ENCODE data around the gene HELLS. TPM values are rescaled to one million over a fixed set of nuclear protein-coding genes. Genes with fewer than 3 reads are reported as not detected.

Gene HELLS
- total and polyA plus RNA-seq, 2 donors from 2014 or later = 1.6 to 13.5 TPM

DNA sequence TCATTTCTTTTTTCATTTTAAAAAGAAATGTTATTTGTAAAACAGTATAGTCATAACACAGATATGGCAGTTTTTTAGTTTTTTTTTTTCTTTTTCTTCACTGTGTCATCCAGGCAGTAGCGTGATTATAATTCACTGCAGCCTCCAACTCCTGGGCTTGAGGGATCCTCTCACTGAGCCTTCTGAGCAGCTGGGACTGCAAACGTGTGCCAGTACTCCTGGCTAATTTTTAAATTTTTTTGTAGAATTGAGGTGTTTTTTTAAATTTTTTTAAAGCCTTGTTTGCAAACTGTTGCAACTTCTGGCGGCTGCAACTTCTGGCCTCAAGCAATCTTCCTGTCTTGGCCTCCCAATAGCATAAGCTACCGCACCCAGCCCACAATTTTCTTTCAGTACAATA is 63.0 kb downstream of the HELLS start:
- Histone ChIP-seq H3K27ac (ENCODE audit: low read depth in 2 of 2, low read length in 2 of 2) (no peak overlapping the region), H3K4me1 (ENCODE audit: control insufficient read depth in 2 of 3, insufficient read depth in 2 of 3, low read depth in 1 of 3, low read length in 3 of 3) (no peaks in the 10 kb centered on the region), H3K9ac (ENCODE audit: low read length in 3 of 3) (no peak overlapping the region), H3K4me3 (ENCODE audit: low read length in 3 of 3) (no peak overlapping the region), H3K27me3 (ENCODE audit: control insufficient read depth, insufficient read depth, low read length) (no peaks in the 10 kb centered on the region), H3K36me3 (ENCODE audit: control insufficient read depth in 2 of 3, insufficient read depth in 3 of 3, low read length in 3 of 3) (no peaks in the 10 kb centered on the region), H3K9me3 (ENCODE audit: control insufficient read depth in 2 of 3, insufficient read depth in 1 of 3, low read length in 3 of 3) (no peaks in the 10 kb centered on the region)
- intact Hi-C loops (cut with DNase I) = no loop called here
- DNase-seq = no peak
- TF ChIP-seq, protein P1, sequence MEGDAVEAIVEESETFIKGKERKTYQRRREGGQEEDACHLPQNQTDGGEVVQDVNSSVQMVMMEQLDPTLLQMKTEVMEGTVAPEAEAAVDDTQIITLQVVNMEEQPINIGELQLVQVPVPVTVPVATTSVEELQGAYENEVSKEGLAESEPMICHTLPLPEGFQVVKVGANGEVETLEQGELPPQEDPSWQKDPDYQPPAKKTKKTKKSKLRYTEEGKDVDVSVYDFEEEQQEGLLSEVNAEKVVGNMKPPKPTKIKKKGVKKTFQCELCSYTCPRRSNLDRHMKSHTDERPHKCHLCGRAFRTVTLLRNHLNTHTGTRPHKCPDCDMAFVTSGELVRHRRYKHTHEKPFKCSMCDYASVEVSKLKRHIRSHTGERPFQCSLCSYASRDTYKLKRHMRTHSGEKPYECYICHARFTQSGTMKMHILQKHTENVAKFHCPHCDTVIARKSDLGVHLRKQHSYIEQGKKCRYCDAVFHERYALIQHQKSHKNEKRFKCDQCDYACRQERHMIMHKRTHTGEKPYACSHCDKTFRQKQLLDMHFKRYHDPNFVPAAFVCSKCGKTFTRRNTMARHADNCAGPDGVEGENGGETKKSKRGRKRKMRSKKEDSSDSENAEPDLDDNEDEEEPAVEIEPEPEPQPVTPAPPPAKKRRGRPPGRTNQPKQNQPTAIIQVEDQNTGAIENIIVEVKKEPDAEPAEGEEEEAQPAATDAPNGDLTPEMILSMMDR (IDR thresholded peaks at IDR 0.05; ENCODE audit: borderline replicate concordance, extremely low read depth, insufficient read depth) = no peak
- no peak for FAIRE-seq

DNA sequence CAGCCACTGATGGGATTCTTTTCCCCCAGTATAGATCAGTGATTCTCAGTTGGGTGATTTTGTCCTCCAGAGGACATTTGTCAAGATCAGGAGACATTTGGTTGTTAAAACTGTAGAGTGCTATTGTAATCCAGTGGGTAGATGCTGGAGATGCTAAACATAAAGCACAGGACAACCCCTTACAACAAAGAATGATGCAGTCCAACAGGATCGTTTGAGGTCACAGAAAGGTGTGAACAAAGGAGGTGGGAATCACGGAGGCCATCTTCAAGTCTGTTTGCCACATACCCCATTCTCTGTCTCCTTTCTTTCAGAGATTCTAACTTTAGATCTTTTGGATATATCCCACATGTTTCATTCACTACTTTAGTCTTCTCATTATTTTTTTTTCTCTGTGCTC is 69.0 kb downstream of the HELLS start:
- no peaks in the 10 kb centered on the region for H3K27me3 ChIP-seq (ENCODE audit: control insufficient read depth, insufficient read depth, low read length)
- FAIRE-seq (no peak), DNase-seq (no peak)
- H3K4me3 ChIP-seq (ENCODE audit: low read length in 3 of 3) = no peak overlapping the region
- TF ChIP-seq, protein P1 (IDR thresholded peaks at IDR 0.05; ENCODE audit: borderline replicate concordance, extremely low read depth, insufficient read depth) = no peak
- H3K9me3 ChIP-seq (ENCODE audit: control insufficient read depth in 2 of 3, insufficient read depth in 1 of 3, low read length in 3 of 3) = no peaks in the 10 kb centered on the region
- H3K4me1 ChIP-seq (ENCODE audit: control insufficient read depth in 2 of 3, insufficient read depth in 2 of 3, low read depth in 1 of 3, low read length in 3 of 3) = no peaks in the 10 kb centered on the region
- H3K36me3 ChIP-seq (ENCODE audit: control insufficient read depth in 2 of 3, insufficient read depth in 3 of 3, low read length in 3 of 3) = no peaks in the 10 kb centered on the region
- no peak overlapping the region for H3K9ac ChIP-seq (ENCODE audit: low read length in 3 of 3)
- intact Hi-C loops (cut with DNase I) = no loop called here
- H3K27ac ChIP-seq (ENCODE audit: low read depth in 2 of 2, low read length in 2 of 2) = no peak overlapping the region

DNA sequence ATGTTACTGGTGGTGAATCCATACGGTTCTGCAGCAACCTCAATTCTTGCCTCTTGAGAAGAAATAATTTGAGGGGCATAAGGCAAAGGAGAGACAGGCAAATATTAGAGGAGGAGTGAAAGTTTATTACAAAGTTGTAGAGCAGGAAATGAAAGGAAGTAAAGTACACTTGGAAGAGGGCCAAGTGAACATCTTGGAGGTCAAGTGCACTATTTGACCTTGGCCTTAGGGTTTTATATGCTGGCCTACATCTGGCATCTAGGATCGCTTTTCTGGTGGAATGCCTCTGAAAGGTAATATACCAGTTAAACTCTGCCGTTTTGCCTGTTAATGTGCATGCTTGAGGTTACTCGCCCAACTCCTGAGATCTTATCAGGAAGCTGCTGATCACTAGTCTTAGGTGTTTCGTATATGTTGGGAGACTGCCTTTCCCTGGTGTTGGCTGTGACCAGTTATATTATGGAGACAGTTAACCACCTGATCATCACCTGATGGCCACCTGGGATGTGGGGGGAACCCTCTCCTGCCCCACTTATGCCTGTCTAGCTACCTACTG is 71.9 kb downstream of the HELLS start:
- Histone ChIP-seq H3K36me3 (ENCODE audit: control insufficient read depth in 2 of 3, insufficient read depth in 3 of 3, low read length in 3 of 3) (no peaks in the 10 kb centered on the region), H3K4me3 (ENCODE audit: low read length in 3 of 3) (no peak overlapping the region), H3K4me1 (ENCODE audit: control insufficient read depth in 2 of 3, insufficient read depth in 2 of 3, low read depth in 1 of 3, low read length in 3 of 3) (no peaks in the 10 kb centered on the region), H3K9ac (ENCODE audit: low read length in 3 of 3) (no peak overlapping the region), H3K27me3 (ENCODE audit: control insufficient read depth, insufficient read depth, low read length) (no peaks in the 10 kb centered on the region), H3K27ac (ENCODE audit: low read depth in 2 of 2, low read length in 2 of 2) (no peak overlapping the region), H3K9me3 (ENCODE audit: control insufficient read depth in 2 of 3, insufficient read depth in 1 of 3, low read length in 3 of 3) (no peaks in the 10 kb centered on the region)
- intact Hi-C loops (cut with DNase I) = no loop called here
- TF ChIP-seq, protein P1 (IDR thresholded peaks at IDR 0.05; ENCODE audit: borderline replicate concordance, extremely low read depth, insufficient read depth) = no peak
- DNase-seq (peak in 2 of 5 donors; percentile 13 to 16), FAIRE-seq (no peak)

DNA sequence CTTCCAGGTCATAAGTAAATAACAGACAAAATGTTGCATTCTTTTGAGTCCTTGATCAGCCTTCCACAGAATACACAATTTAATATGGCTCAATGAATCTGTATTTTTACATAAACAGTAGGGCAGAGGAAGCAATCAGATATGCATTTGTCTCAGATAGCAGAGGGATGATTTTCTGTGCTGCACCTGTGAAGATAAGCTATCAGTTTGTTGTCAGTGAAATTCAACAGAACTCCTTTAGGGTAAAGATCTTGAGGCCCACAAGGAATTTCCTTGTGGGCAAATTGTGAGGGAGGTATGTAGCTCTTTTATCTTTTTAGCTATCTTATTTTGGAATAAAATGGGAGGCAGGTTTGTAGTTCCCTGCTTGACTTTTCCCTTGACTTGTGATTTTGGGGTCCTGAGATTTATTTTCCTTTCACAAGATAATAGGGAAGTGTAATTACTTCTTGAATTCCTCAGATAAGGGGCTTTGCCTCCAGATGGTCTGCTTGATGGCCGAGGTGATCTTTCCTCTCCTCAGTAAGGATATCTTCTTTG is 77.1 kb downstream of the HELLS start:
- Histone ChIP-seq H3K4me3 (ENCODE audit: low read length in 3 of 3) (no peak overlapping the region), H3K9me3 (ENCODE audit: control insufficient read depth in 2 of 3, insufficient read depth in 1 of 3, low read length in 3 of 3) (no peaks in the 10 kb centered on the region), H3K36me3 (ENCODE audit: control insufficient read depth in 2 of 3, insufficient read depth in 3 of 3, low read length in 3 of 3) (no peaks in the 10 kb centered on the region), H3K27me3 (ENCODE audit: control insufficient read depth, insufficient read depth, low read length) (no peaks in the 10 kb centered on the region), H3K27ac (ENCODE audit: low read depth in 2 of 2, low read length in 2 of 2) (no peak overlapping the region), H3K9ac (ENCODE audit: low read length in 3 of 3) (no peak overlapping the region), H3K4me1 (ENCODE audit: control insufficient read depth in 2 of 3, insufficient read depth in 2 of 3, low read depth in 1 of 3, low read length in 3 of 3) (no peaks in the 10 kb centered on the region)
- DNase-seq = no peak
- intact Hi-C loops (cut with DNase I) = no loop called here
- TF ChIP-seq, protein P1 (IDR thresholded peaks at IDR 0.05; ENCODE audit: borderline replicate concordance, extremely low read depth, insufficient read depth) = no peak
- FAIRE-seq = no peak
